ENCODE results near the gene C7orf57. TPM values are rescaled to one million over a fixed set of nuclear protein-coding genes. Genes with fewer than 3 reads are reported as not detected.
A peak's percentile ranks its signal among the peaks of the same experiment; 100 is the strongest.
"Not testable (repeated sequence)": the region's sequence is repeated elsewhere in the genome, so short reads cannot be mapped to it uniquely, and the experiment has no call there.

Gene C7orf57
- total RNA-seq, 2 donors from 2014 or later: 0.12 to 0.56 TPM

GRCh38 chr7:48077423-48077822 is 42.1 kb downstream of the C7orf57 start:
- peaks cover 0 to 1% of the 10 kb centered on the region in 2 donors for H3K36me3 Mint-ChIP-seq (ENCODE audit: insufficient read depth in 2 of 2)
- no peaks in the 10 kb centered on the region for H3K9me3 Mint-ChIP-seq
- H3K4me3 Mint-ChIP-seq: no peak overlapping the region
- ATAC-seq (replicated peaks in 1 of 2) (no peak), DNase-seq (no peak)
- H3K4me1 Mint-ChIP-seq (ENCODE audit: low read depth): peaks cover 19% of the 10 kb centered on the region
- H3K27me3 Mint-ChIP-seq (ENCODE audit: low read depth): no peaks in the 10 kb centered on the region
- no peak overlapping the region for H3K27ac Mint-ChIP-seq

GRCh38 chr7:48078470-48078869 is 43.1 kb downstream of the C7orf57 start:
- H3K27me3 Mint-ChIP-seq (ENCODE audit: low read depth): no peaks in the 10 kb centered on the region
- H3K9me3 Mint-ChIP-seq: no peaks in the 10 kb centered on the region
- no peak for ATAC-seq (replicated peaks in 1 of 2)
- H3K36me3 Mint-ChIP-seq (ENCODE audit: insufficient read depth in 2 of 2): no peaks in the 10 kb centered on the region
- no peak overlapping the region for H3K27ac Mint-ChIP-seq
- DNase-seq: no peak
- peaks cover 29% of the 10 kb centered on the region for H3K4me1 Mint-ChIP-seq (ENCODE audit: low read depth)
- no peak overlapping the region for H3K4me3 Mint-ChIP-seq

GRCh38 chr7:48082378-48082777 is 47.0 kb downstream of the C7orf57 start:
- DNase-seq; H3K9me3 Mint-ChIP-seq; H3K27ac Mint-ChIP-seq; H3K27me3 Mint-ChIP-seq (ENCODE audit: low read depth); ATAC-seq (replicated peaks in 1 of 2); H3K36me3 Mint-ChIP-seq (ENCODE audit: insufficient read depth in 2 of 2): not testable (repeated sequence)
- Mint-ChIP-seq H3K4me1 (ENCODE audit: low read depth) (peaks cover 50% of the 10 kb centered on the region), H3K4me3 (peak overlapping the region; percentile 17 to 23)

- Mint-ChIP-seq H3K4me1 (ENCODE audit: low read depth) (peaks cover 59% of the 10 kb centered on the region), H3K36me3 (ENCODE audit: insufficient read depth in 2 of 2) (peaks cover 0 to 1% of the 10 kb centered on the region in 2 donors), H3K4me3 (peak overlapping the region; percentile 51 to 55), H3K27me3 (ENCODE audit: low read depth) (no peaks in the 10 kb centered on the region), H3K9me3 (no peaks in the 10 kb centered on the region), H3K27ac (peak overlapping the region; percentile 62)
- ATAC-seq (replicated peaks in 1 of 2): peak in 1 of 2 donors; percentile 12
- peak in 1 of 2 donors; percentile 51 for DNase-seq
Observed at GRCh38 chr7:48083114-48083830, 47.9 kb downstream of the C7orf57 start.

GRCh38 chr7:48084727-48085432 is 49.5 kb downstream of the C7orf57 start:
- Mint-ChIP-seq H3K4me1 (ENCODE audit: low read depth) (peaks cover 65% of the 10 kb centered on the region), H3K27me3 (ENCODE audit: low read depth) (no peaks in the 10 kb centered on the region), H3K9me3 (no peaks in the 10 kb centered on the region), H3K27ac (peak overlapping the region; percentile 86), H3K36me3 (ENCODE audit: insufficient read depth in 2 of 2) (peaks cover 0 to 1% of the 10 kb centered on the region in 2 donors), H3K4me3 (peak overlapping the region; percentile 50 to 98)
- DNase-seq: peak; percentile 84 to 87
- peak; percentile 69 to 72 for ATAC-seq (replicated peaks in 1 of 2)

GRCh38 chr7:48085433-48085791 is 50.1 kb downstream of the C7orf57 start:
- DNase-seq: no peak
- Mint-ChIP-seq H3K27ac (peak overlapping the region; percentile 91), H3K9me3 (no peaks in the 10 kb centered on the region), H3K4me3 (peak overlapping the region; percentile 50 to 98), H3K4me1 (ENCODE audit: low read depth) (peaks cover 69% of the 10 kb centered on the region), H3K27me3 (ENCODE audit: low read depth) (no peaks in the 10 kb centered on the region), H3K36me3 (ENCODE audit: insufficient read depth in 2 of 2) (peaks cover 1 to 2% of the 10 kb centered on the region in 2 donors)
- ATAC-seq (replicated peaks in 1 of 2): no peak

- peaks cover 75% of the 10 kb centered on the region for H3K4me1 Mint-ChIP-seq (ENCODE audit: low read depth)
- ATAC-seq (replicated peaks in 1 of 2) (no peak), DNase-seq (no peak)
- peaks cover 5 to 6% of the 10 kb centered on the region in 2 donors for H3K36me3 Mint-ChIP-seq (ENCODE audit: insufficient read depth in 2 of 2)
- peak overlapping the region; percentile 50 to 98 for H3K4me3 Mint-ChIP-seq
- peak overlapping the region; percentile 91 for H3K27ac Mint-ChIP-seq
- no peaks in the 10 kb centered on the region for H3K9me3 Mint-ChIP-seq
- no peaks in the 10 kb centered on the region for H3K27me3 Mint-ChIP-seq (ENCODE audit: low read depth)
Observed at GRCh38 chr7:48085942-48086341, 50.6 kb downstream of the C7orf57 start.

- Mint-ChIP-seq H3K9me3 (no peaks in the 10 kb centered on the region), H3K27me3 (ENCODE audit: low read depth) (no peaks in the 10 kb centered on the region), H3K4me3 (peak overlapping the region; percentile 50 to 98), H3K36me3 (ENCODE audit: insufficient read depth in 2 of 2) (peaks cover 6 to 14% of the 10 kb centered on the region in 2 donors), H3K27ac (peak overlapping the region; percentile 99), H3K4me1 (ENCODE audit: low read depth) (peaks cover 85% of the 10 kb centered on the region)
- peak; percentile 36 to 52 for DNase-seq
- peak in 1 of 2 donors; percentile 22 for ATAC-seq (replicated peaks in 1 of 2)
Observed at GRCh38 chr7:48087349-48087748, 52.0 kb downstream of the C7orf57 start.

- Mint-ChIP-seq H3K9me3 (no peaks in the 10 kb centered on the region), H3K36me3 (ENCODE audit: insufficient read depth in 2 of 2) (peaks cover 8 to 15% of the 10 kb centered on the region in 2 donors)
- ATAC-seq (replicated peaks in 1 of 2): peak; percentile 68 to 76
Observed at GRCh38 chr7:48088559-48089045, 53.3 kb downstream of the C7orf57 start.

GRCh38 chr7:48089046-48090003 is 54.0 kb downstream of the C7orf57 start, which contains the start of gene UPP1:
Gene UPP1 (plus strand): TSS chr7:48089265. CDS start chr7:48094784, 5,519 bp downstream.
- Mint-ChIP-seq H3K27me3 (ENCODE audit: low read depth) (no peaks in the 10 kb centered on the region), H3K9me3 (no peaks in the 10 kb centered on the region), H3K36me3 (ENCODE audit: insufficient read depth in 2 of 2) (peaks cover 8 to 17% of the 10 kb centered on the region in 2 donors), H3K27ac (peak within 1 kb of the TSS; percentile 92), H3K4me1 (ENCODE audit: low read depth) (peaks cover 83% of the 10 kb centered on the region), H3K4me3 (peak within 1 kb of the TSS; percentile 87 to 98)
- DNase-seq (peak; percentile 93 to 94), ATAC-seq (replicated peaks in 1 of 2) (peak; percentile 73 to 74)

More at GRCh38 chr7:48088559-48089045, 53.3 kb downstream of the C7orf57 start:
- Mint-ChIP-seq H3K4me1 (ENCODE audit: low read depth) (peaks cover 80% of the 10 kb centered on the region), H3K4me3 (peak overlapping the region; percentile 87 to 98), H3K27ac (peak overlapping the region; percentile 92), H3K27me3 (ENCODE audit: low read depth) (no peaks in the 10 kb centered on the region)
- no peak for DNase-seq

GRCh38 chr7:48090095-48090805 is 54.9 kb downstream of the C7orf57 start:
- Mint-ChIP-seq H3K9me3 (no peaks in the 10 kb centered on the region), H3K36me3 (ENCODE audit: insufficient read depth in 2 of 2) (peaks cover 12 to 23% of the 10 kb centered on the region in 2 donors), H3K4me1 (ENCODE audit: low read depth) (peaks cover 83% of the 10 kb centered on the region), H3K27ac (peak overlapping the region; percentile 94), H3K4me3 (peak overlapping the region; percentile 87 to 98), H3K27me3 (ENCODE audit: low read depth) (no peaks in the 10 kb centered on the region)
- no peak for DNase-seq
- ATAC-seq (replicated peaks in 1 of 2): no peak

Data from activated T-cell treated with anti-CD3 and anti-CD28 coated beads, Interleukin-2, amount 50 U/mL, for 72 hours (primary cell).